NCI-H2029 treated with DMSO at 0.1 percent for 48 hours (cell line): ENCODE data around the gene FMC1.
"Not testable (repeated sequence)": the region's sequence is repeated elsewhere in the genome, so short reads cannot be mapped to it uniquely, and the experiment has no call there.

Experiments used
- DNase-seq: peaks from one replicate; lab custom pipeline; 2025; lab: John Stamatoyannopoulos, UW

The FMC1 gene

GRCh38 chr7:139340037-139340807, 915 bp upstream of the FMC1 start:
- peak; percentile 97 for DNase-seq

DNA sequence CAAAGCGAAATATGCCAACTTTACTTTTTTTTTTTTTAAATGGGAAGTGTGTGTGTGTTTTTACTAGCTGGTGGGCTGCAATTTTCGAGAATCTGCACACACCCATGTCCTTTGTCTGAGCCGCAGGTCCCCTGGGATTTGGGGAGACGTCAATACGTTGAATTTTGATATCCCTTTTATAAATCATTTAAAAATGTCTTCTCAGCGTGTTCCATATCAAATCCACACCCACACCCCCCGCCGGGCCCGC, 404 bp upstream of the FMC1 start:
- peak; percentile 77 for DNase-seq

DNA sequence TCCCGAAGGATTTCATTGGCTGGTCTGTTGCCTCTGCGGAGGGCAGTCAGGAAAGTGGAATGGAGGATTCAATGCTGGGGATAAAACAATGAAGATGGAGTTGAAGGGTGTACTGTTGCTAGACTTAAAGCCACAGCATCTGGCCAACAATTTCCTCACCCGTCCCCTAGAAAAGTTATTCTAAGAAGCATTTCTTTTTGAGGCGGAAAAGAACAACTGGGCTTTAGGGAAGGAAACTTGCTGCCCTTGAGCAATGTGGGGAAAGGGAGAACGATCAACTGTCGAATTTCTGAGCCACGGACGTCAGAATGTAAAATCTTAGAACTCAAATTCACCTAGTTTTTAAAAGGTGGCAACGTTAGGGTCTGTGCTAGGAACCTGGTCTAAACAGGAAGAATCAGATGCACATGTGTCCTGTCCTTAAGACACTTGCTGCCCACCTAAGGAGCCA, 664 bp downstream of the FMC1 start:
- DNase-seq, result no peak

DNA sequence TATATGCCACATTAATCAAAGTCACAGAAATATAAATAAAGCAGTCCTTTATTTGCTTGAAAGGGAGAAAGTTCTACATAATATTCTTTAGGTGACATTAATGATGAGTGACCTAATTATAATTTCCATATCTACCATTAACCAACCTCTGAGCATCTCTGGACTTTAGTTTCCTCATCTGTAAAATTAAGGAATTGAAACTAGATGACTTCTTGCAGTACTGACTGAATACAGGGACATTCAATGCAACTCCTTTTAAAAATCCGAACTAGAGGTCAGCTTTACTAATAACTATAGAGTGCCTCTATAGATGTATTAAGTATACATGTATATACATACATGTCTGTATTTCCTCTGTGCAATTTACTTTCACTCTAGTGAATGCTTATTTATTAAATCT, 3.9 kb downstream of the FMC1 start:
- no peak for DNase-seq

DNA sequence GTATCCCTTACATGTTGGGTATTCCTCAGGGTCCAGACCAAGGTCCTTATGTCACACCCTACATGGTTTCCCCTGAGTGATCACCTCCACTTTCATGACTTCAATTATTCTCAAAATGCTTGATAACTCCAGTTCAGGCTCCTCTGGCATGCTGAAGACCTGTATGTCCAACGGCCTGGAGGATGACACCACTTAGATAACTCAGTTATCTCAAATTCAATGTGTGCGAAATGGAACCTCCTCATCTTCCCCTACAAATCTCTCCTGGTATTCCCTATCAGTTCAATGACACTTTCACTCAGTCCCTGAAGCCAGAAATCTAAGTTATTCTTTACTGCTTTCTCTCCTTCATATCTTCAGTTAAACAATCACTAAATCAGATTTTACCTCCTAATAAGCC, 9.9 kb downstream of the FMC1 start:
- DNase-seq, result no peak

DNA sequence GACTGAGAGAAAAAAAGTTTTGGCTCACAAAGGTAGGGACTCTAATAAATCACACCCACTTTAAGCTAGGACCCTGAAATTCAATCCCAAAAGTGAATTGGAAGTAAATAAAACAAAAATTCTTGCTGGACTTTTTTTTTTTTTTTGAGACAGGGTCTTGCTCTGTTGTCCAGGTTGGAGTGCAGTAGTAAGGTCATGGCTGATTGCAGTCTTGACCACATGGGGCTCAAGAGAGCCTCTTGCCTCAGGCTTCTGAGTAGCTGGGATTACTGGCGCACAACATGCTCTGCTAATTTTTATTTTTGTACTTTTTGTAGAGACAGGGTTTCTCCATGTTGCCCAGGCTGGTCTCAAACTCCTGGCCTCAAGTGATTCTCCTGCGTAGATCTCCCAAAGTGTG, 13.6 kb downstream of the FMC1 start:
- no peak for DNase-seq

DNA sequence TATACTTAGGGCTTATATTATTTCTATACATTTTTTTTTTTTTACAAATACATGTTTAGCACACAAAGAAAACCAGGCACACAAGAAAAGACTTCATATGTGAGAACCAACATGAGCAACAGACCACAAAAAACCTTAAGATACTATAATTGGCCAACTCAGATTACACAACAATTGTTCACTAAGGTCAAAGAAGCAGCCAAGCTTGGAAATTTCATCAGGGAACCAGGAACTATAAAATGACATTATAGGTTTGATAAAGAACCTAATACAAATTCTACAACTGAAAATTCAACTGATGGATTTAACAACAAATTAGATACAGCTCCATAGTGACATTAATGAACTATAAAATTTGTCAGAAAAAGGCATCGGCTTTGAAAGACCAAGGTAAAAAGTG, 14.2 kb downstream of the FMC1 start:
- no peak for DNase-seq

DNA sequence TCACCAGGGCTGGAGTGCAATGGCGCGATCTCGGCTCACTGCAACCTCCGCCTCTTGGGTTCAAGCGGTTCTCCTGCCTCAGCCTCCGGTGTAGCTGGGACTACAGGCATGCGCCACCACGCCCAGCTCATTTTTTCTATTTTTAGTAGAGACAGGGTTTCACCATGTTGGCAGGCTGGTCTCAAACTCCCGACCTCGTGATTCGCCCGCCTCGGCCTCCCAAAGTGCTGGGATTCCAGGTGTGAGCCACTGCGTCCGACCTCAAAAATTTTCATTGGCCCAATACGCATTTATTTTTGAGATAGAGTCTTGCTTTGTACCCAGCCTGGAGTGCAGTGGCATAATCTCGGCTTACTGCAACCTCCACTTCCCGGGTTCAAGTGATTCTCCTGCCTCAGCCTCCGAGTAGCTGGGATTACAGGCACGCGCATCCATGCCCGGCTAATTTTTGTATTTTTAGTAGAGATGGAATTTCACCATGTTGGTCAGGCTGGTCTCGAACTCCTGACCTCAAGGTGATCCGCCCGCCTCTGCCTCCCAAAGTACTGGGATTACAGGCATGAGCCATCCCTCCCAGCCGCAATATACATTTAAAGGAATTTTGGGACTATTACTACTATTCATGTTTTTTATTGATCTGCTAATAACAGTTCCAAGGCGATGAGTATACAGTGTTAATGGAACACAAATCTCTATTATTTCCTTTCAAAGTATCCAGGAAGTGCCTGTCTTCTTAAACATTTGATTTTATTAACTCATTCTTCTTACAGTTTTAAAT, 16.8 kb downstream of the FMC1 start:
- DNase-seq, result not testable (repeated sequence)

DNA sequence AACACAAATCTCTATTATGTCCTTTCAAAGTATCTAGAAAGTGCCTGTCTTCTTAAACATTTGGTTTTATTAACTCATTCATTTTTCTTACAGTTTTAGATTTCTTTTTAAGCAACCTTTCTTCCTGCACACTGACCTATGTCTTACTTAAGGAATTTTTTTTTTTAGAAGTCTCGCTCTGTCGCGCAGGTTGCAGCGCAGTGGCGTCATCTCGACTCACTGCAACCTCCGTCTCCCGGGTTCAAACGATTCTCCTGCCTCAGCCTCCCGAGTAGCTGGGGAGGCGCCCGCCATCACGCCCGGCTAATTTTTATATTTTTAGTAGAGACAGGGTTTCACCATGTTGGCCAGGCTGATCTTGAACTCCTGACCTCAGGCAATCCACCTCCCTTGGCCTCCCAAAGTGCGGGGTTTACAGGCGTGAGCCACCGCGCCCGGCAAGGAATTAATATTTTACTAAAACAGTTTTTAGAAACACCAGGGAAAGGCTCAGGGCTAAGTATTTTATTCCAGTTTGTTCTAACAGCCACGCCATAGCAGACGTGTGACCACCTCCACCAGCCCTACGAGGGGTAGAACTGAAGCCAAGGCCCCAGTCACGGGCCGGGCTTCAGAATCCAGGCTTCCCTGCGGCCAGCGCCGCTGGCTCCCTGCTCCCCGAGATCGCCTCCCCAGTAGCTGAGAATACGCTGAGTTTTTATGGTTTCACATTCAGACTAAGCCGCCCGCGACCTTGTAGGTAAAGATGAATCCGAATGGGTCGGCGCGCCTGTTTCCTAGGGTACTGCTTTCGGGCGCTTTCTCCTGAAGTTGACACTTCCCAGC, 17.6 kb downstream of the FMC1 start:
- DNase-seq, result no peak

GRCh38 chr7:139359366-139360209, 18.5 kb downstream of the FMC1 start, which contains the start of gene LUC7L2:
LUC7L2 (plus strand) TSS chr7:139359894; CDS start chr7:139360262, 368 bp downstream.
- DNase-seq, result peak; percentile 97

DNA sequence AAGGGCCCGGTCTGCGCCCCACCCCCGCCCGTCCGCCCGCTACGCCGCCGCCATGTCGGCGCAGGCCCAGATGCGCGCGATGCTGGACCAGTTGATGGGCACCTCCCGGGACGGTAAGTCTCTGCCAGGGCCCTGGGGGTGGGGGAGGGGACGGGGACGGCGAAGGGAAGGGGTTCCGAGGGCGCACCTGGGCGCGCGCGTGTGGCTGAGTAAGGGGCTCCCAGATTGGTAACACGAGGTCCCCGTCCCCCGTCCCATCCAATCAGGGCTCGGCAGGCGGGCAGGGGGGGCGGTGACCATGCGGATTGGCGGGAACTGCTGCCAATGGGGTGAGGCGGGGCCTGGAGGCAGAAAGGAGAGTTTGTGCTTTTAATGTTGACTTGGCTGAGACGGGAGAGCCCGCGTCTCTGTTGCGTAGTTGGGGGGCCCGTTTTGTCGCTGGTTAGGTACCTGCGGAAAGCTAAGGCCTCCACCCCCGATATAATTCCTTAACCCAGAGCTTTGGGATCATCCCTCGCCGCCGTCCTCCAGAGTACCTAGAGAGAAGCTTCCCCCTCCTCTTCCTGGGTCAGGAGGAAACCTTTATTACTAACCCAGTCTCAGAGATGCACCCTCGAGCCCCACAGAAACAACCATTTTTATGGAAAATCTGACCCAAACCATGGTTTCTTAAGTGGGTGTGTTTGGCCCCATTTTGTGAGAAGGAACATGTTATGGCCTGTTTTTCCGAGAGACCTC, 19.2 kb downstream of the FMC1 start:
- DNase-seq, result peak; percentile 87

- DNase-seq, result no peak
Observed at GRCh38 chr7:139360948-139361307, 19.8 kb downstream of the FMC1 start.

- no peak for DNase-seq
Observed at GRCh38 chr7:139361523-139361922, 20.4 kb downstream of the FMC1 start.

GRCh38 chr7:139362302-139362701, 21.2 kb downstream of the FMC1 start:
- no peak for DNase-seq

- no peak for DNase-seq
Observed at GRCh38 chr7:139362981-139363380, 21.8 kb downstream of the FMC1 start.

- DNase-seq, result no peak
Observed at GRCh38 chr7:139365336-139365735, 24.2 kb downstream of the FMC1 start.

- no peak for DNase-seq
Observed at GRCh38 chr7:139366400-139366799, 25.3 kb downstream of the FMC1 start.

DNA sequence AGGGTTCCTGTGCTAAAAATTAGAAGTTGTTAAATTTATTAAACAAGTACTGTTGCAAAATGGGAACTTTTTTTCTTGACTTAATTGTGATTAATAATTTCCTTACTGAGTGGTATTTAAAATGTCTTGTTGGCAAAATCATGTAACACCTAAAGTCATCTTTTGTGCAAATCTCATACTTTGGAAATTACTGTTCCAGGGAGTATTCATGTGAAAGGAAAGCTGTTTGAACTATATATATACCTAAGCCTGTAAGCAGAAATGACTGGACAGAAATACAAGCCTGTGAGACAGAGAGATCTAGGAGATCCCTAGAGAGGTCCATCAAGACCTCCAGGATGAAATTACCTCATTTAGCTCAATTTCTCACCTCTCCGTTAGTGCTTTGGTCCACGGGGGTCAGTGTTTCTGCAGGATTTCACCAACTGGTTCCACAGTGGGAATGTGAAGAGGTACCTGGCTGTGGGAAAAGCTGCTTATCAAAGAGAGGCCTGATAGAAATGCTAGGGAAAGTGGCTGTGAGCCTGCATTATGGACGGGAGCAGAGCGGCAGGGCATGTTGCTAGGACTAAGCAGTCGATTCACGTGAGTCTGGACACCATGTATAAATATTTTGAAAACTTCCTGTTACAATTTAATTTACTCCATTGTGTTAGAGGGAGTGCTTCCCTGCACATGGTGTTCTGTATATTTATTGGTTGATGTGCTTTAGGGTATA, 26.5 kb downstream of the FMC1 start:
- DNase-seq, result no peak

GRCh38 chr7:139370301-139370942, 29.3 kb downstream of the FMC1 start:
- no peak for DNase-seq

DNA sequence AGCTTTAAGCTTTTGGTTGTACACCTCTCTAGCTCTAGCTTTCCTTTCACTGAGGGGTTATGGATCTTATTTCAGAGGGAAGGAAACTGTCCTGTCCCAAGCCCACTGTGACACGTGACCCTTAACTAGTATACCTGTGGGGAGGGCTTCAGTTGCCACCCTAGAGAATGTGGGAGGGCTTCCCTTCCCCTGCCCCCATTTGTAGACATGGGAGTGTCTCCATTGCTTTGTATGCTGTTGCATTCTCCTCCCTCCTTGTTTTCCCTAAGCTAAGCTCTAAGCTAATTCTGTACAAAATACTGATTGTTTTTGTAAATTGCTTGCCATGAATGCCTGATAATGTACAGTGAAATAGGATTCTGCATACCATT, 29.8 kb downstream of the FMC1 start:
- DNase-seq, result no peak
